Frontal cortex (tissue), 4 donors: ENCODE data around the gene CACNA1G. TPM values are rescaled to one million over a fixed set of nuclear protein-coding genes. Genes with fewer than 3 reads are reported as not detected.

Source experiments
- DNase-seq, 2 donors: peaks; one replicate each; pipeline ENCODE4 v3.0.0; 2012; ENCODE audit warnings: low spot score in 2 of 2
- FAIRE-seq: peaks from 2 replicates; lab custom pipeline; 2012; peaks lifted over from hg19 to GRCh38; lab: Jason Lieb, UNC
- total RNA-seq: library from RNA; depleted of rRNA; stranded (reverse); fragments of >200 nt; gene quantifications from one replicate; pipeline ENCODE4 v1.2.3, GENCODE V29; 2014
- donor health status: control.
- donor health status: control.
- donor health status: control.

CACNA1G gene
- total RNA-seq, 1 donor from 2014 or later, result 7.7 TPM

- no peak for FAIRE-seq
These were observed 23.1 kb downstream of the CACNA1G start for GRCh38 chr17:50583641-50584040.

GRCh38 chr17:50584116-50584515 lies 23.6 kb downstream of the CACNA1G start:
- no peak for DNase-seq
- no peak for FAIRE-seq

More at GRCh38 chr17:50583641-50584040, 23.1 kb downstream of the CACNA1G start:
- no peak for DNase-seq

GRCh38 chr17:50584749-50585148 lies 24.2 kb downstream of the CACNA1G start:
- no peak for FAIRE-seq
- DNase-seq, result no peak

- no peak for DNase-seq
- FAIRE-seq, result no peak
These were observed 24.8 kb downstream of the CACNA1G start for GRCh38 chr17:50585346-50585745.

DNA sequence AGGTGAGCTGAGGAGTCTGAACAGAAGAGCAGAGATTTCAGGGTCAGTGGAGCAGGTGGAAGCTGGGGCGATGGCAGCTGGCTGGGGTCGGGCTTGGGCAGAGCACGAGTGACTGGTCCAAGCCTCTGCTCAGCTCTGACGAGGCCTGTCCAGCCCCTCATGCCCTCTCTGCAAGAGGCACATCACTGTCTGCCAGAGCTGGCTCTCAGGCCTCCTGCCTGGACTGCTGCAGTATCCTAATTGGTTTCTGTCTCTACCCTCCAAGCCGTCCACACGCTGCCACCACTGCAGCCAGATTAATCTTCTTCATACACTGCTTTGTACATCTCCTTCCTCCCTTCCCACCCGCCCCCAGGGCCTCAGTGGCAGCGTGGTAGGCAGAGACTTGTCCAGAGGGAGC lies 25.4 kb downstream of the CACNA1G start:
- no peak for DNase-seq
- FAIRE-seq, result no peak

DNA sequence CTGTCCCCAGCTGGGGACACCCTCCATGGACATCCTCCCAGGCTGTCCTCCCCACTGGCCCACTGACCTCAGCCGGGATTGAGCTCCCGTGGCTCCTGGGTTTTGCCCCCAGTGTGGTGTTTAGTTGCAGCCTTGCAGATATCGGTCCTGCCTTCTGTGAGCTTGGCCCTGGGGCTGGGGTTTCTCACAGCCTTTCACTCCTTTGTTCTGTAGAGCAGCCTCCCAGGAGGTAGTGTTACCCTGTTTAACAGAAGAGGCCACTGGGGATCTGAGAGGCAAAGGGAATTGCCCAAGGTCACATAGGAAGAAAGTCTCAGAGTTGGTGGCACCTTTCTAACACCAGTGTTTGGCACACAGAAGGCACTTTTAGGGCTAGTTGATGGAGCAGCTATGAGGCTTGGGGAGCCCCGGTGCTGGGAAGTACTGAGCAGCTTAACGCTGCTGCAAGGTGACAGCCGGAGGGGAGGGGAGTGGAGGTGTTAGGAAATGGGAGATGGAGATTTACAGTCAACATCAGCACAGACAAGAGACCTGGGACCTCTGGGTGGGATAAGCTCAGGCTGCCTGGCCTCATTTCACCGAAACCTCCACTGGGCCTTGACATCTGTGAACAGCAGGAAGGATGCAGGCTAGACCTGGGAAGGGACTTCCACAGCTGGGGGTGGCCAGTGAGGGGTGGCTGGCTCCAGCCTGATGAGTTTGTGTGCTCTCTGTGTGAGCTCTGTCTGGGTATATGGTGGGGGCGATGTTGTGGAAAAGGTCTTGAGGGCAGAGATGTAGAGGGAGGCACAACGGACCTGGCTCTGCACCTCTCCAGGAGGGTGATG lies 26.1 kb downstream of the CACNA1G start:
- DNase-seq, result no peak
- FAIRE-seq, result no peak

- DNase-seq (no peak), FAIRE-seq (no peak)
These were observed 27.1 kb downstream of the CACNA1G start for GRCh38 chr17:50587571-50587970.

DNA sequence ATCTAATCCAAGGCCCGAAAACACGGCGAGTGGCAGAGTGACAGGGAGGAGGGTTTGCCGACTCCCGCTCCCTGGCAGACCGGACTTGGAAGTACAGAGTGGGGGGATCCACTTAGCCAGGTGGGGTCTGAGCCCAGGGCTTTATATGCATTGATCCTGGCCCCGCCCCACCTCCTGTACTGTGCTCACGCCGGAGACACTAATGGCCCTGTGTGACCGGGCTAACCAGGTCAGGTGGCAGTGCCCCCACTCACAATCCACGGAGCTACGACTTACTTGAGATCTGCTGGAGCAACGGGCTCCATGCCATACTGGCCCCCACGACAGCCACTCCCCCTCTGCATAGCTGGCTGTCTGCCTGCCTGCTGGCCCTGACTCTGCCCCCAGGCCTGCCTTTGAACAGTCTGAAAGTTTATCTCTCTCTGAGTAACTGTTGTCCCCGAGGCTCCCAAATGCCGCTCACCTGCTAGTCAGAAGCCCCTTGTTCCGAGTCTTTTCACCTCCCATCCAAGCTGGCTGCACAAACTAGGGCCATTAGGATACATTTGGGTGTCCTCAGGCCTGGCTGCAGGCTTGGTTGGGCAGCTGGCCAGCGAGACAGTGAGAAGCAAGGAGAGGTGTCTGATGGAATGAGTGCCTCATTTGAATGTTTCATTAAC lies 28.0 kb downstream of the CACNA1G start:
- DNase-seq (no peak), FAIRE-seq (no peak)

GRCh38 chr17:50589095-50589705 lies 28.7 kb downstream of the CACNA1G start:
- DNase-seq (no peak), FAIRE-seq (no peak)

DNA sequence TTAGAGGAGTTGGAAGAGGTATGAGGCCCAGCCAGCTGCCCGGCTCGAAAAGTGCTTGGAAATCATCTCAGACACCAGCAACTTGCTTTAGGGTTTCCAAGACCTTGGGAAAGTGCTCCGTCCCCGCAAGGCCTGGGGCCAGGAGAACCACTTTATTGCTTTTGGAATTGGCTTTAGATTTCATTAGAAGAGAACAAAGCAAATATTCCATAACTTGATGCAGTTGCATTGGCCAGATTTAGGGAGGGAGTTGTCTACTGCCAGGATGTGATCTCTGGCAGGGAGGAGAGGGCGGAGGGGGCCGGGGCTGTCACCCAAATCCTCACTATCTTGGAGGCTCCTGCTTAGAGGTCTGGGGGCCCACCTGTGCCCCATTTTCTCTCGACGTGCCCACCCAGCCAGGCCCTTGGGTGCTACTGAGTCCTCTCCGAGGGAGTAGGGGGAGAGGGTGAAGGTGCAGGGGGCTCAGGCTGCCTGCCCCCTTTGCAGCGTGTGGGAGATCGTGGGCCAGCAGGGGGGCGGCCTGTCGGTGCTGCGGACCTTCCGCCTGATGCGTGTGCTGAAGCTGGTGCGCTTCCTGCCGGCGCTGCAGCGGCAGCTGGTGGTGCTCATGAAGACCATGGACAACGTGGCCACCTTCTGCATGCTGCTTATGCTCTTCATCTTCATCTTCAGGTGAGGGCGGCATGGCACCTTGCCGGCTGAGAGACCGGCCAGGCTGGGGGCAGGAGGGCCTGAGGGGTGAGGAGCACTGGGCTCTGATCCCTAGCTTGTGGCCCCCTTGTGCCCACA lies 30.6 kb downstream of the CACNA1G start:
- DNase-seq (no peak), FAIRE-seq (no peak)

DNA sequence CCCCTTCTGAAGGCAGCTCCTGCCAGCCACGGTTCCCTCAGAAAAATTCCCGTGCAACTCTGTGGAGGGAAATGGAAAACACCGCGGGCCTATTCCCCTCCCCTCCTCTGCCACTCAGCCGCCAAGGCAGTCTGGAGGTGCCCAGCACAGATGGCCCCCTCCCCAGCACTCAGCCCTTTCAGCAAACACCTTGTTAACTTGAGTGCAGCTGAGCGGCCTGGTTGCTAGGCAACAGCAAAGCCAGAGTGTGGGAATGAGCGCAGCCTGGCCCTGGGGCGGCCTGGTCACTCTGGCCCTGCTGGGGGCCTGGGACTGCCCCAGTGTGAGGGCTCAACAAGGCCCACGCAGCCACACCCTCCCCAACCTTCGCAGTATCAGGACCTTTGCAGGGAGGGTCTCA lies 32.8 kb downstream of the CACNA1G start:
- no peak for DNase-seq

DNA sequence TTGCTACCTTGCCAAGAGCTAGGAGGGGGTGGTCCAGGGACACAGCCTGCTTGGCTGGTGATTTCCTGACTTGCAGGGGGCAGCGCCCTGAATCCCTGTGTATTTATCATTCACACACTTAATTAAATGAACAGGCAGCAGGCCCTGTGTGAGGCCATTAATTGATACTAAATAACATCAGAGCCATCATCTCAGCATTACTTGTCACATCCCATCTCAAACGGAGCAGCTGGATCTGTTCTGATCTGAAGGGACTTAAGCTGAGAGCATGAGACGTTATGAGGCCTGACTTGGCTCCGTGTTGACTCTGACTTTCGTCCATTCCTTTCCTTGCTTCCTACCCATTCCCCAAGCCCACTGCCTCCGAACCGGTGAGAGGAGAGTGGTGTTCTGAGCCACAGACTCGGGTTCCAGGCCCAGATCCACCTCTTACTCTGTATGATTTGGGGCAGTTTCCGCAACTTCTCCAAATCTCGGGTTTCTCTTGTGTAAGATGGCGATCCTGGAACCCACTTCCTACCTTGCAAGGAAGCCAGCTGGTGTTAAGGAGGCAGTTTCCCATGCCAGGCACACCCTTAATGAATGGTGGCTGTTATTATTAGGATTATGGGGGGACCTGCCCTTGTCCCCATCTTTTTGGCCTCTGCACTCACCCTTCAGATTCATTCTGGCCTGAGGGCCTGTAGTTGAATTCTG lies 33.8 kb downstream of the CACNA1G start:
- DNase-seq (no peak), FAIRE-seq (no peak)

More for the DNA sequence above, 32.8 kb downstream of the CACNA1G start:
- no peak for FAIRE-seq

DNA sequence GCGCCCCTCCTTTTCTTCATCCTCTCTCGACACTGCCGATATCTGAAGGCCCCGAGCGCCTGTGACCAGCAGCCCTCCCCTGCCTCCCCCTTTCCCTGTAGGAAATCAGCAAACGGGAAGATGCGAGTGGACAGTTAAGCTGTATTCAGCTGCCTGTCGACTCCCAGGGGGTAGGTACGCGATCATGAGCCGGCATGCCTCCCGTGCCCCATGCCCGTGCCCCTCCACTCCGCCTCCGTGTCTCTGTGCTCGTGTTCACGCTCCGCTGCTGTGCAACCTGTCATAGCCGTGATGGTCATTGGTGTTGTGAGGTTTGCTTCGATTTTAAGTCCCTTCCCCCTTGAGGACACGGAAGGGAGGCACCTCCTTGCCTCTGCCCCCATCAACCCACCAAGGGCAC lies 34.4 kb downstream of the CACNA1G start:
- no peak for DNase-seq
- FAIRE-seq, result no peak

DNA sequence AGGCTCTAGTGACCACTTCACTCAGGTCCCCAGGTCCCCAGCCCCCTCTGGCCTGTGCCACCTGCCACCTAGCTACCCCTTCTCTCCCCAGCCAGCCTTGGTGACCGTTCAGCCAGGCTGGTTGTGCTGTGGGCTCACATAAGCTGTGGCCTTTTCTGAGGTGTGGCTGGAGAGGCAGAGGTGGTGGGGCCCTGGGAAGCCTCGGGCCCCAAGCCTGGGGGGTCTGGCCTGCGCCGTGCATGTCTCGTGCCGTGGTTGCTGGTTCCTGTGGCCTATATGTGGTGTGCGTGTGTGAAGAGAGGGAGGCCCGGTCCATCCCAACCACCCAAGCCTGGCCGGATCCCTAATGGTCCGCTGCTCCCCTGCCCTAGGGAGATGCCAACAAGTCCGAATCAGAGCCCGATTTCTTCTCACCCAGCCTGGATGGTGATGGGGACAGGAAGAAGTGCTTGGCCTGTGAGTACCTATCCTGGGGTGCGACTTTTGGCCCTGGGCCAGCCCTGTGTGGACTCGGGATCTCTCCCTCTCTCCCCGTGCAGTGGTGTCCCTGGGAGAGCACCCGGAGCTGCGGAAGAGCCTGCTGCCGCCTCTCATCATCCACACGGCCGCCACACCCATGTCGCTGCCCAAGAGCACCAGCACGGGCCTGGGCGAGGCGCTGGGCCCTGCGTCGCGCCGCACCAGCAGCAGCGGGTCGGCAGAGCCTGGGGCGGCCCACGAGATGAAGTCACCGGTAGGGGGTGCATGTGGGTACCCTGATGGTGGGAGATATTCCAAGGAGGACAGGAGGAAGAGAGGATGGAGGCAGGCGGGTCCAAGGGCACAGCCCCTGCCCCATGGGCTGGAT lies 35.9 kb downstream of the CACNA1G start:
- no peak for FAIRE-seq

DNA sequence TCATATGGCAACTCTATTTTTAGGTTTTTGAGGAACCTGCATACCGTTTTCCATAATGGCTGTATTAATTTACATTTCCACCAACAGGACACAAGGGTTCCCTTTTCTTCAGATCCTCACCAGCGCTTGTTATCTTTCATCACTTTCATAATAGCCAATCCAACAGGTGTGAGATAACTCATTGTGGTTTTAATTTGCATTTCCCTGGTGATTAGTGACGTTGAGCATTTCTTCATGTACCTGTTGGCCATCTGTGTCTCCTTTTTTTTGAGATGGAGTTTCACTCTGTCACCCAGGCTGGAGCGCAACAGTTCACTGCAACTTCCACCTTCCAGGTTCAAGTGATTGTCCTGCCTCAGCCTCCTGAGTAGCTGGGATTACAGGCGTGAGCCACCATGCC lies 38.0 kb downstream of the CACNA1G start:
- DNase-seq (no peak), FAIRE-seq (no peak)

More for the DNA sequence above, 35.9 kb downstream of the CACNA1G start:
- DNase-seq, result no peak

GRCh38 chr17:50599606-50600005 lies 39.1 kb downstream of the CACNA1G start:
- DNase-seq (no peak), FAIRE-seq (no peak)

GRCh38 chr17:50601823-50602375 lies 41.4 kb downstream of the CACNA1G start:
- DNase-seq (no peak), FAIRE-seq (no peak)

- no peak for FAIRE-seq
- DNase-seq, result no peak
These were observed 42.3 kb downstream of the CACNA1G start for GRCh38 chr17:50602836-50603235.
